Ovary (tissue), 3 donors: ENCODE results near the gene XIRP2.

ENCODE experiments used
- POLR2A ChIP-seq: fragments of 450-650 bp; IDR thresholded peaks from one replicate; pipeline ENCODE4 v1.6.1; 2017; ENCODE audit warnings: antibody characterized with exemption, mild to moderate bottlenecking, moderate library complexity
- TF ChIP-seq, protein P1 (sequence below), 3 donors: fragments of 450-650 bp in 2 of 3; fragments of 200-600 bp in 1 of 3; IDR thresholded peaks; one replicate each; pipeline versions ENCODE4 v1.5.1 to v1.8.0; 2016 to 2022; ENCODE audit warnings: antibody characterized with exemption in 3 of 3, mild to moderate bottlenecking in 1 of 3
- donor health status: DM: no; HTN: no; CAD: no.

DNA sequence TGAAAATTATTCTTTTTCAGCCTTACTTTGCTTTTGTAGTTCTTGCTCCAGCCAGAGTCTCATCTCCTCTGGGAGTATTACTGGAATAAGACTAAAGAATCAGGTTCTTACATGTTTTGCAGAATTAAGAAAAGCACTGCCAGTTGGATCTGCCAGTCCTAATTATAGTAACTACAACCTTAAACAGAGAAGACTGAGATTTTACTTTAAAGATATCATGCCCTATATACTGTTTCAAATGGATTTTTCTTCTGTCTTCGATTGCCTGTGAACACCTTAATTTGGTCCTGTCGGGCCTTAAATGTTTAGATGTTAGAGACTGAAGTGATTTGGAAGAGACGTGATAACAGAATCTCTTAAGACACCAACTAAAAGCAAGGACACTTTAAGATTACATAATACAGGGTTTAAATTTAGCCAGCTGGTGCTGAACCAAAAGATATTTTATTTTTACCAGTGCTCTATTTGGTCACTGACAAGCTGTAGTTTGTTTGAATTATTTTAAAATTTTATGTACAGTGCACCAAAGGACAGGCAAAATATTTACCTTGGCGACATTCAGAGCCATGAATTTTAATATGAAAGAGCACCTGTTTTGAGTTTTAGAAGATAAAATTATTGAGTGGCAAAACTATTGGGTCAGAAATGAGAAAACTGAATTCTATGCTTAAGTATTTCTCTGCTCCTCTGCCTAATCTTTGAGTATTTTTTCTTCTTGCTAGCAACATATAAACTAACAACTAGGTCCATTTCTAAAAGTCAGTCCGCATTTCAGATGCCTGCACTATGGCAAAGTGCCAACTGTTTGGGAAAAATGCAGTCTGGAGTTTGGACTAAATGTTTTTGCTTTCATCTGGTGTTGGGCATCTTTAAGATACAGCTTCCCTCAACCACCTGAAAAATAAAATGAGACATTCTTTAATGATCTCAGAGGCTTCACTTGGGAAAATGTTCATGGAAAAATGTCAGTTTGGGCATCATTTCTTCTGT is 300.0 kb downstream of the XIRP2 start:
- TF ChIP-seq, protein P1, sequence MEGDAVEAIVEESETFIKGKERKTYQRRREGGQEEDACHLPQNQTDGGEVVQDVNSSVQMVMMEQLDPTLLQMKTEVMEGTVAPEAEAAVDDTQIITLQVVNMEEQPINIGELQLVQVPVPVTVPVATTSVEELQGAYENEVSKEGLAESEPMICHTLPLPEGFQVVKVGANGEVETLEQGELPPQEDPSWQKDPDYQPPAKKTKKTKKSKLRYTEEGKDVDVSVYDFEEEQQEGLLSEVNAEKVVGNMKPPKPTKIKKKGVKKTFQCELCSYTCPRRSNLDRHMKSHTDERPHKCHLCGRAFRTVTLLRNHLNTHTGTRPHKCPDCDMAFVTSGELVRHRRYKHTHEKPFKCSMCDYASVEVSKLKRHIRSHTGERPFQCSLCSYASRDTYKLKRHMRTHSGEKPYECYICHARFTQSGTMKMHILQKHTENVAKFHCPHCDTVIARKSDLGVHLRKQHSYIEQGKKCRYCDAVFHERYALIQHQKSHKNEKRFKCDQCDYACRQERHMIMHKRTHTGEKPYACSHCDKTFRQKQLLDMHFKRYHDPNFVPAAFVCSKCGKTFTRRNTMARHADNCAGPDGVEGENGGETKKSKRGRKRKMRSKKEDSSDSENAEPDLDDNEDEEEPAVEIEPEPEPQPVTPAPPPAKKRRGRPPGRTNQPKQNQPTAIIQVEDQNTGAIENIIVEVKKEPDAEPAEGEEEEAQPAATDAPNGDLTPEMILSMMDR (IDR thresholded peaks at IDR 0.05) = no peak
- TF ChIP-seq POLR2A = no peak
